Measurements from ENCODE around the gene KAT6B.

KAT6B gene

DNA sequence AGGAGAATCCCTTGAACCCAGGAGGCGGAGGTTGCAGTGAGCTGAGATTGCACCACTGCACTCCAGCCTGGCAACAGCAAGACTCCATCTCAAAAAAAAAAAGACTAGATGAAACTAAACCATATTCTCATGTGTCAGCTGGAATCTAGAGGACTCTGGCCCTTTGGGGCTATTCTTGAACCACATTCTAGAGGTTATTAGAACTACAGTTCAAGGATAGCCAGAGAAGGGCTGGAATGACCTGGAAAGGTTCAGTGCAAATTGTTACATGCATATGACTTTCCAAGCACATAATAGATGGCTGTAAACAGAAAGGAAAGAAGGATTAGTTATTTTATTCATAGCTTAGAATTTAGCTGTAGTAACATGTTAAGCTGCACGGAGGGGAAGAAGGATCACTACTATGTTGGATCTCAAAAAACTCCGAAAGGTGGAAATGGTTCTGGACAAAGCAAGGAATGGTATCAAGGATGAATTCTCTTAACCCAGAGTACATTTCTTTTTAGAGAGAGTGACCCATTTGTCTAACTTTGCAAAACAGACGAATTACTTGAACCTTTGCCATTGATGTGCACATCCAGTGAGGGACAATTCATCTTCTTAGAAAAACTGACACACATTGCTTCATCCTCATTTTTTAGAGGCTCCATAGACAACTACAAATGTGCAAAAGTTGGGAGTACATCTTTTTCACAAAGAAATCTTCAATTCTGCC lies 161.1 kb downstream of the KAT6B start:
- no peak for DNase-seq (ENCODE audit: low read depth)

DNA sequence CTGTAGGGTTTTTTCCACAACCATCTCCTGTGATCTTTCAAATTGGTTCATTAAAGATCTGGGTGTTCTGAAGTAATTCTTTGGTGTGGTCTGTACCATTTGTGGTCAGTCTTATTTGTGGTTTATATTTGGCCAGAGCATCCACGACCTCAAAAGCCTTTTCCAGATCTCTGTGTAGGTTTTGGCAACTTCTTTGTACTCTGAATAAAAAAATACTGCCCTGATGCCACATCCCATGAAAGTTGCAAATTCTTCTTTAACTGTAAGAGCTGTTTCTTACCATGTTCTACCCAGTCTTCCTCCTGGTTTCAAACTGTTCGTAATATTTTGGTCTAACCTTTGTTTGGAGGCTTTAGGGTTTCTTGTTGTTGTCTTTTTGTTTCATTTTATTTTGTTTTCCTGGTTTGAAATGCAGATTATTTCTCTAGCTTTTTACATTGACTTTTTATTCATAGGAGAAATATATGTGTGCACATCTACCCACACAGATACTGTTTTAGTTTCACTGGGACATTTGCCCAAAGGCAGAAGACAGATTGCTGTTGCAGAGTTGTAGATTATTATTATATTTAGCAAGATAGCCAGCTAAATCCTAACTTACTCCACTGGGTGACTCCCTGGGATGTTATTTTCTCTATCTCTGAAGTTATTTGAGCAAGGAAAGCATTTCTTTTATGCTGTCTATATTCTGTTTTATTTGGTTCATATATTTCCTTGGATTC lies 161.8 kb downstream of the KAT6B start:
- no peak for DNase-seq (ENCODE audit: low read depth)

DNA sequence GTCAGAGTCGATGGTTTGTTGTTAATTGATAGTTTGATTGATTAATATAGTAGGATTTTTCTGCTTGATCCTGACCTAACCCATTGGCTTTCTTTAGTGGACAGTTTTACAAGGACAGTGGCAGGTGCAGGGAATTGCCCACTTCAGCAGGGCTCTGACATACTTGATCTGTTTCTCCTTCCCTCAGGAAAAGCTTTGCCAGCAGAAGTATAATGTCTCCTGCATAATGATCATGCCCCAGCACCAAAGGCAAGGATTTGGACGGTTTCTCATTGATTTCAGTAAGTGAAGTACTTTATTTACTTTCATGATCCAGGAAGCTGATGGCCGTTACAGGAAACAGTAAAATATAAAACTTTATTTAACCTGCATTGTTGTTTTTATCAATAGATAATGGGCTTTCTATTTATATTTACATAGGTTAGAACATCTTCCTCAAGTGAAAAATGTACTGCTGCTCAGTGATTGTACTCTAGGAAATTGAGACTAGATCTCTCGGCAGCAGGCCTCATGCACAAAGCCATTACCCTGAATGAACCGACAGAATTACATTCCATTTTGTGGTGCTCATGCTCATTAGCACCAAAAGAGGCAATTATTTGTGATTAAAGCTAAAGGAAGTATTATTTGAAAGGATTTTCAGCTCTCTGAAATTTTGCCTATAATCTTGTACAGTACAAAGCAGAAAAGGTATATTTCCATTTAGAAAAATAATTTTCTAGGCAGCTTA lies 162.6 kb downstream of the KAT6B start:
- DNase-seq (ENCODE audit: low read depth): no peak

DNA sequence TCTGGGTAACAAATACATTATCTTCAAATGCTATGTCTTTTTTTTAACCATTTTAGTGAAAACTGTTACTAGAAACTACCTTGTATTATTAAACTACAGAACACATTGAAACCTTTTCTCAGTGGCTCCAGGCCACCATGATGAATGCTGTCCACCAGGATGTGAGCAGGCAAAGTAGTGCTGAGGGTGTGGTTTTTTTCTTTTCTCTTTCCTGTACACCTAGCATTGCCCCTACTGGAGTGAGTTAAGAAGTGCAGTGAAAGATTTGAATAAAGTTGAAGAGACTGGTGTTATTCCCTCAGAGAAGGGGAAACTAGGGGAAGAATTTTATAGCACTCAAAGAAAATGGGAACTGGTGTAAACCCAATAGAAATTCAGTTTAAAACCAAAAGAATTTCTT lies 165.0 kb downstream of the KAT6B start:
- DNase-seq (ENCODE audit: low read depth): no peak

DNA sequence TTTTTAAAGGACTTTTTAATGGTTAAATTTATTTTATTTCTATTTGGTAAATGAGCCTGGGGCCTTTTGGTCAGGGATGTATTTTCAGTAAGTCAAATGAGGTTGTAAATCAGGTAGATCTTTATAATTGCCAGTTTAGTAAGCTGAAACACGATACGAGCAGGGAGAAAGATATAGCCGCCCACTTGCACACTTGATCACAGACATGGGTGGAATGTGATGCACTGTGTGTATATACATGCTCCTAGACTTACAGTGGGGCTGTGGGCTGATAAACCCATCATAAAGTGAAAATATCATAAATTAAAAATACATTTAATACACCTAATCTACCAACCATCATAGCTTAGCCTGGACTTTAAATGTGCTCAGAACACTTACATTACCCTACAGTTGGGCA lies 165.7 kb downstream of the KAT6B start:
- no peak for DNase-seq (ENCODE audit: low read depth)

DNA sequence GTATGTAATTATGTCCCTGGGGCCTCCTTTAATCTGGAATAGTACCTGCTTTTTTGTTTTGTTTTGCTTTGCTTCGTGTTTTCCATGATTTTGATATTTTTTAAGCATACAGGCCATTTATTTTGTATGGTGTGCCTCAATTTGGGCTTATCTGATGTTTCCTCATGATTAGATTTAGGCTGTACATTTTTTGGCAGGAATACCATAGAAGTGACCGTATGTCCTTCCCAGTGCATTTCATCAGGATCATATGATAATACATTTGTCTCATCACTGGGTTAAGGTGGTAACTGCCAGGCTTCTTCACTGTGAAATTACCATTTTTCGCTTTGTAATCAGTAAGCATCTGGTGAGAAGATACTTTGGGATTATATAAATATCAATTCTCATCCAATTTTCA lies 167.2 kb downstream of the KAT6B start:
- DNase-seq (ENCODE audit: low read depth): no peak

DNA sequence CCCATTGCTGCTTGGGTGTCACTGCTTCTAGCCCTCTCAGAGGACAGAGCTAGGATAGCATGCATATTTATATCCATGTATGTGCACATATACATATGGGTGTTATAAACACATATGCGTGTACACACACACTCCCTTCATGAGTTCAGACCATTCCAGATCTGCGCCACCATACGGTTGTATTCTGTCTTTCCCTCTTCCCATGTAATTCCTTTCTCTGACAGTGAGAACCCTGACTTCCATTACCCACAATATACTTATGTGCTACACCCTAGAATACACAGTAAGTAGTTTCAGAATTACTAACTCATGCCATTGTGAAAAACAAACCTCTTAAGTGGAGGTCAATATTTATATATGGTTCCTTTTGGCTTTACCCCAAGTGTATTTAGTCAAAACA lies 168.5 kb downstream of the KAT6B start:
- DNase-seq (ENCODE audit: low read depth): no peak

DNA sequence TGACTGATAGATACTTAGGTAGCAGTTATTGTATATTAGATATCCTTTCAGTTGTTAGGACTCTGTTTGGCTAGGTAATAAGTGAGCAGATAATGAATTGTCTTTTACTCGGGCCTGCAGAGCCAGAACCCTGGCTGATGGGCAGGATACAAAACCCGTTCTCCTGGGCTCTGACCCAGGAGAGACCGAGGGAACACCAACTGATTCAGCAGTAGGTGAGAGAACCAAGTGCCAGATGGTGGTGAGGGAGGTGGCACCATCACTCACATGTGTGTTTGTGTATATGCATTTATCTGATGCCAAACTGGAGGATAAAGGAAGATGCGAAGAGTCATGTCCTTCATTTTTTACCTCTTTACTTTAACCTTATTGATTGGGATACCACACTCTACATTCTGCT lies 169.4 kb downstream of the KAT6B start:
- DNase-seq (ENCODE audit: low read depth): no peak

DNA sequence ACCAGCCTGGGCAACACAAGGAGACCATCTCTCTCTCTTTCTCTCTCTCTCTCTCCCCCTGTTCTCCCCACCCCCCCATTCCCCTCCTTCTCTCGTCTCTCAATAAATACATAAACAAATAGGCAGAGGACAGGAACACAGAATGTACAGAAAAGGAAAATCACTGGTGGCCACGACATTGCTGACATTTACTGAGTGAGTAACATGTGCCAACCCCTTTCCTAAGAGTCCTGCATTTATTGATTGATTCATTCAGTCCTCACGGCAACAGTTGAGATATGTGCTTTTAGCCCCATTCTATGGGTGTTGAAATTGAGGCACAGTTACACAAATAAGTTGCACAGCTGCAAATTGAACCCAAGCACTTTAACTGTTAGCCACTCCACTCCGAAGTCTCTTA lies 170.8 kb downstream of the KAT6B start:
- no peak for DNase-seq (ENCODE audit: low read depth)

DNA sequence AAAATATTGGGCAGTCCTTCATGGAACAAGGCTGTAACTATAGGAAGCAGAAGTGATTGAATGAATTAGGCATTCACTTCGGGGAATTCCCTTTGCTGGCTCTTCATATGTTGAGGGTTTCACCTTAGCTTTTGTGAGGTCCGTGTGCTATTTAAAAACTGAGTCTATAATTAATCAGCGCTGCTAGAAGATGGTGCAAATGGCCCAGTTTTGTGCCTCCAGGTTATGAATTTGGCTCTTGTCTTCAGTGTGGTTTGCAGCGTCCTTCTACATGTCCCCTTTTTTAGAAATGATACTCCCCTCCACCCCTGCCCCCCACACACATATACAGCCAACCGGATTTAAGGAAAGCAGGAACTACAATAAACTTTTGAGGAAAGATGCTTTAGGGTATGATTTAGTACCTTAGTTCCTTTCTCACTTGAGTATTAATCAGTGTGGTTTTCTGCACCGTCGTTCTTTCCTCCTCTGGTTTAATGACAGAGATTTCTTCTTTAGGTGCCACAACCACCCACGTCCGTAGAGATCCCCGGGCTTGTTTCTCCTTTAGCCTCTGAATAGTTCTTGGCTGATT lies 174.4 kb downstream of the KAT6B start:
- DNase-seq (ENCODE audit: low read depth): no peak

DNA sequence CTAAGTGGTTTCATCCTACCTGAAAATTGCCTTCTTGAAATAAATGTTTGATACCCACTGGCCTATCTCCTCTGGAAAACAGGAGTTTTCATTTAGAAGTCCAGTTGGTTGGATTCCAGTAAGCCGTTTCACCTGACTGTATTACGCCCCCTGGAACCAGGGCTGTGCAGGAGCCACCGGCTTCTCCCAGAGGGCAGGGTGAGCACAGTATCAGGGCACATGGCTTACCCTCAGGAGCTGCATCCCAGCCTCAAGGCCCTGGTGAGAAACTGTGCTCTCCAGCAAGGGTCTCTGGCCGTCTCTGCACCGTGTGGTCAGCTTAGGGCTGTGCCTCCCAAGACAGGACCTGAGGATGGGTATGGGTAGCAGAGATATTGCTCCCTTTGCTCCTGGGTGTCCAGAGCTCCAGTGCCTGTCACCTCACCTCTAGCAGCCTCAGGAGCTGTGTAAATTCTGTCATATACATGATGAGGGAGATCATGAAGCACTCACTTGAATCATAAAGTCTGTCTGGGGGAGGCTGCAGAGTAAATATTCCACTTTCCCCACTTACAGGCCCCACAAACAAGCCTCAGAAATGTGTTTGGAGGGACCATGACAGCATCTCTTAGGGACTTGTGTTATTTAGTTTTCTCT lies 175.4 kb downstream of the KAT6B start:
- no peak for DNase-seq (ENCODE audit: low read depth)

DNA sequence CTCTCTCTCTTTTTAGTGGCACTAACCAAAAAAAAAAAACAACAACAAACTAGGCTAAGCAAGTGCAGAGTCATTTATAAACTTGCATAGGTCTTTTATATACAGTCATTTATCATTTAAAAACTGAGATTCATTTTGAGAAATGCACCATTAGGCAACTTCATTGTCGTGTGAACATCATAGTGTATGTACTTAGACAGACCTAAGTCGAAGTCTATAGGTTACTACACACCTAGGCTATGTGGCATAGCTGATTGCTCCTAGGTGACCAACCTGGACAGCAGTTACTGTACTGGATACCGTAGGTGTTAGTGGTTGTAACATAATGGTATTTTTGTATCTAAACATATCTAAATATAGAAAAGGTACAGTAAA lies 175.9 kb downstream of the KAT6B start:
- DNase-seq (ENCODE audit: low read depth): no peak

DNA sequence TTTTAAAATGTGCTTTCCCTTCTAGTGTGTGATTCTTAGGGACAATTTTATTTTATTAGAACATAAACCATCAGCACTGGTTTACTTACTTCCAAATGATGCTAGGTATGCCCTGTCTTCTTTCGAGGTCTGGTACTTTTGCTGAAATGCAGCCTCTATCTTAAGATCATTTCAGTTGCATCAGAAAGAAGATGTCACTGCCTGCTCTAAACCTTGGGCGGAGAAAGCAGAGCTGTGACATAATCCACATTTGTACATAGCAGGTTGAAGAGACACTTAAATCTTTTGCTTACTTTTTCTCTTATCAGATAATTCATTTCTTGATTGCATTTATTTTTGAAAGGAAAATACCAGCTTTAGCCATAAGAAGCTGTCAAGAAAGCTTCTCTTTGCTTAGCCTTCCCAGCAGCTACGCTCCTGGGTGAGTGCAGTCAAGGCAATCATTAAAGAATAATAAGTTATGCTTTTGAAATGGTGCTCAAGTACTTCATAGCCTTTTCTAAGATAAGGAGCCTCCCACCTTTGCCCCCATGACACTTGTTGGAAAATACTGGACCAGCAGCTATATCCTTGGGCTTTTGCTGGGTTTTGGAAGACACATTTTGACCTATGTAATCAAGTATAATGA lies 176.7 kb downstream of the KAT6B start:
- no peak for DNase-seq (ENCODE audit: low read depth)

DNA sequence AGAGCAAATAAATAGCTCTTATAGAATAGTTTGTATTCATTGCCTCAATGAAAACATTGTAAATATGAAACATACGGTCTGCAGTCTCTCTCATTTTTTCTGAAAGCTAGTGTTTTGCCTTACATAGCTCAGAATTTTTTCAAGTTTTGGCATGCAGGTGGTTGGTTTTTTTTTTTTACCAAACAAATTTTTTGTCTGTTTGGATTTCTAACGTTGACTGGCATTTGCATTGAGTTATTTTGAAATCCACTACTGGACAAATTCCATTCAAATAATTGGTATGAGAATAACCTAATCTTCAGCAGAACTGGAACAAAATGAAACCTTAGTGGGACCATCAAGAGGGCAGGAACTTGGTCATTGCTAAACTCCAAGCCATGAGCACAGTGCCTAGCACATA lies 177.5 kb downstream of the KAT6B start:
- DNase-seq (ENCODE audit: low read depth): no peak

DNA sequence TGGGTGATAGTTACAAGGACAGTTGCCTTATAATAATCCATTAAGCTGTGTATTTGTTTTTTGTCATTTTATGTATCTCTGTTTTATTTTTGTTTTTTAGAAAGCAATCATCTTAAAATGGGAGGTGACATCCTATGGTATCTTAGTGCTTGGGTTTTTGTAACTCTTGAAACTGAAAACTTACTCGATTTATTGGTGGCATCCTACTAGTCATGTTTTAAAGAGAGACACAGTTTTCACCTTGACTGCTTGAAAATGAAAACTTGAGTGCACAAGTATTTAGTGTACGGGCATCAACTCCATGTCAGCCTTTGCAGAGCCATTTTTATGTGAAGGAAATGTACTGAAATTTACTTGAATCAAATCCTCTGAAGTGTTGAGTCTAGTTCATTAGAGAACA lies 181.2 kb downstream of the KAT6B start:
- DNase-seq (ENCODE audit: low read depth): no peak

DNA sequence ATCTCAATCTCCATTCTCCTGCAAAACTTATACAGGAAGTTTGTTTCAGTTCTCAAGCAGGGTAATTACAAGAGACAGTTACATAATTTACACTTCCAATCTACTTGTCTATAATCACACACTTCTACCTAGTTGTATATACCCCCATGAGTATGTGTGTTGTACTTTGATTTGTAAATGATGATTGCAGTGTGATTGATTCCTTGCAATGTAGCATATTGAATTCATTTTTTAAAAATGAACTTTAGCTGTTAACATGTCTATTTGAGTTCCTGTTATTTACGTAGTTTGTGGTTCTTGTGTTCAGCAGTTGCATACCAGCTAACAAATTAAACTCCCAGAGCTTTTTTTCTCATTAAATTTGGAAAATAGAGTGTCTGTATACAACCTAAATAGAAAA lies 182.6 kb downstream of the KAT6B start:
- DNase-seq (ENCODE audit: low read depth): no peak

DNA sequence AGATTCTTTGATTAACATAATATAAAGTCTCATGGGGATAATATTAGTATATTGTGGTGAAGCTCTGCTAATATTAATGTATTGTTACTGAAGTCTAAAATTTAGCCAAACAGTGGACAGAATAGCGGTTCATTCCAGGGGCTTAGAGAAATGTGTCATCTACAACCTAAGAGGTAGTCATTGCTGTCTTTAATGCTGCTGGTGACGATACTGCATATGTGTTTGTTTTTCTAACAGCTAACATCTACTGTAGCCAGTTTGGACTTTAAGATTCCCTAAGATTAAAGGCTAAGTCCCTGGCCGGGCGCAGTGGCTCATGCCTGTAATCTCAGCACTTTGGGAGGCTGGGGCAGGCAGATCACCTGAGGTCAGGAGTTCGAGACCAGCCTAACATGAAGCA lies 183.0 kb downstream of the KAT6B start:
- no peak for DNase-seq (ENCODE audit: low read depth)

DNA sequence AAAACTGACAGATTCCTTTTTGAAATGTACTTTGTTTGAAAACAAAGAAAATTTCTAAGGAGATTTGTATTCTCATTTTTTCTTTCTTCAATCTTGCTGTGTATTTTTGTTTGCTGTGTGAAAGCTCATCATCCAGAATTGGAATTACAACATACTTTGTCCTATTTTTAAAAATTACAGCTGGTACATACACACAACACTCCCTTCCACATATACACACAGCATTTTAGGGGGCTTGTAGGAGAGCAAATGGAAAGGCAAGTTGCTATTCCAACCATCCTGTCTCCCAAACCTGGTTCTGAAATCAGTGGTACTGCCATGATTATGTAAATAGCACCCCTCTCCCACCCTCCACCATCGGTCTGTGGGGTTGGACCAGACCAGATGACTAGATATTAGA lies 184.0 kb downstream of the KAT6B start:
- DNase-seq (ENCODE audit: low read depth): no peak

DNA sequence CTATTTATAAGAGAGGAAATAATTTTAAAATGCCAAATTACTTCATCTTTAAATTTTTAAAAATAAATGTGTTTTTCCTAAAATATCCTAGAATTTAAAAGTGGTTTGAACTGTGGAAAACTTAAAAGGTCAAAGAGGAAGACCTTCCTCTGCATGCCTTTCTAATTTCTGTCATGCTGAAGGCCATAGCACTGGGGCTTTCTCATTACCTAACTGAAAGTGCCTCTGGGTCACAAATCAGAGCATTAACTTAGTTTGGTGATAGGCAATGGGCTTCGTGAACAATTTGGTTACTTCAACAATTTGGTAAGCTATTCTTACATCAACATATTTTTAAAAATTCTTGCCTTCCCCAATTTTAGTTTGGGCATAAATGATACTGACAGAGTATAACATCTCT lies 184.8 kb downstream of the KAT6B start:
- no peak for DNase-seq (ENCODE audit: low read depth)

DNA sequence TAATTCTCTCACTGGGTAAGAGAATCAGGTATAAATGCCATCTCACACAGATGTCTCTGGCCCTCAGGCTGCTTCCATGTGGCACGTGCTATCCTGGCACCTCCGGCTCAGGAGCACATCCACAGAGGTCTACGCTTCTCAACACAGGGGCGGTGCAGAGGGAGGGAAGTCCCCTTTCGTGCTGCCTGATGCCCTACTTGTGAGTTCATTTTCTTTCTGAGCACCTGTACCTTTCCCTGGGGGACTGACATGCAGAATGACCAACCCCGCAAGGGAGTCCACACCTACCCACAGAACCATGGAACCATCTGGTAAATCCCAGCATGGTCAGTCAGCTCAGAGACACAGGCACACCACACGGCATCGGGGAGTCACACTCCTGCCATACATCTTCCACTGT lies 186.1 kb downstream of the KAT6B start:
- DNase-seq (ENCODE audit: low read depth): no peak

DNA sequence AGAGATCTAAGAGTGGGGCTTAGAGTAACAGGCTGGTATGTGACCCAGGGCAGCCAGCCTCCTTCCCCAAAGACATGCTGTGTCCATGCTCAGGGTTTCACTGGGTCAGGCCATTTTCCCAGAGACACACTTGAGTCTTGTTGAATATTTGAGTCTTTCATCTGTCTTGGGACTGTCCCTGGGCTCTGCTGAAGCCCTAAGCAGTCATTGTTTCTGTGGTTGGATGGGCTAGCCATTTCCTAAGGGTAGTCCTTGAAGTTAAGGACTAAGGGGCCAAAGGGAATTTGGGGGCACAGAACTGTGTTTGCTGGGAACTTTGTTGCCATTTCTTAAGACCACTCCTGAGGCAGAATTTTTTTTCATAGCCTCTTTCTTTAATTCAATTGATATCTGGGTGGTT lies 186.6 kb downstream of the KAT6B start:
- DNase-seq (ENCODE audit: low read depth): no peak

DNA sequence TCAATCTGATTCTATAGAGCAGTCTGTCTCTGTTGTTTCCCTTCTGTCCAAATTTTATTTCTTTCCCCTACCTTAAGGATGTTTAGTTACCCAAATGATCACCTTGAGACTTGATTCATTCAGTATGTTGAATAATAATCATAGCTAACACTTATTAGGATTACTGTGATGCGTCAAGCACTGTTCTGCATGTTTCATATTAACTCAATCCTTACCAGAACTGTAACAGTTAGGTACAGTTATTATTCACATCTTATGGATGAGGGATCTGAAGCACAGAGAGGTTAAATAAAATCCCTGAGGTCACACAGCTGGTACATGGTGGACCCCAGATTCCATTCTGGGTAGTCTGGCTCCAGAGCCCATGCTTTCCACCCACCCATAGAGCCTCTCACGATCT lies 187.1 kb downstream of the KAT6B start:
- no peak for DNase-seq (ENCODE audit: low read depth)

Data from T follicular helper cell (primary cell).